T-helper 1 cell treated with Interleukin-12 subunit alpha and Interleukin-12 subunit beta and Interleukin-4 antibody, amounts not matched to agents 30 μg/mL and 1 μg/mL, for 36 hours (primary cell): Measurements from ENCODE around the gene LRRC4C.

Experiments
- H3K27ac Mint-ChIP-seq: one replicate; pipeline ENCODE4 v1.8.0; 2021; ENCODE audit warnings: mild to moderate bottlenecking, mixed read lengths
- H3K27me3 Mint-ChIP-seq: one replicate; pipeline ENCODE4 v1.8.0; 2021; ENCODE audit warnings: low read depth, mixed read lengths
- H3K36me3 Mint-ChIP-seq: one replicate; pipeline ENCODE4 v1.8.0; 2021; ENCODE audit warnings: low read depth, mixed read lengths
- H3K4me1 Mint-ChIP-seq: one replicate; pipeline ENCODE4 v1.8.0; 2021; ENCODE audit warnings: low read depth, mixed read lengths
- H3K4me3 Mint-ChIP-seq: one replicate; pipeline ENCODE4 v1.8.0; 2021; ENCODE audit warnings: mild to moderate bottlenecking, moderate library complexity, mixed read lengths
- H3K9me3 Mint-ChIP-seq: one replicate; pipeline ENCODE4 v1.8.0; 2021; ENCODE audit warnings: mixed read lengths

The LRRC4C gene

GRCh38 chr11:41284354-41284753, 175.1 kb downstream of the LRRC4C start:
- H3K9me3 Mint-ChIP-seq, result peaks cover 14% of the 10 kb centered on the region
- H3K27me3 Mint-ChIP-seq, result no peaks in the 10 kb centered on the region
- no peaks in the 10 kb centered on the region for H3K36me3 Mint-ChIP-seq
- H3K4me1 Mint-ChIP-seq, result no peaks in the 10 kb centered on the region
- no peak overlapping the region for H3K27ac Mint-ChIP-seq
- no peak overlapping the region for H3K4me3 Mint-ChIP-seq

GRCh38 chr11:41283191-41283930, 176.1 kb downstream of the LRRC4C start:
- Mint-ChIP-seq H3K36me3 (no peaks in the 10 kb centered on the region), H3K4me3 (no peak overlapping the region), H3K4me1 (no peaks in the 10 kb centered on the region), H3K27ac (no peak overlapping the region), H3K9me3 (peaks cover 19% of the 10 kb centered on the region), H3K27me3 (no peaks in the 10 kb centered on the region)

DNA sequence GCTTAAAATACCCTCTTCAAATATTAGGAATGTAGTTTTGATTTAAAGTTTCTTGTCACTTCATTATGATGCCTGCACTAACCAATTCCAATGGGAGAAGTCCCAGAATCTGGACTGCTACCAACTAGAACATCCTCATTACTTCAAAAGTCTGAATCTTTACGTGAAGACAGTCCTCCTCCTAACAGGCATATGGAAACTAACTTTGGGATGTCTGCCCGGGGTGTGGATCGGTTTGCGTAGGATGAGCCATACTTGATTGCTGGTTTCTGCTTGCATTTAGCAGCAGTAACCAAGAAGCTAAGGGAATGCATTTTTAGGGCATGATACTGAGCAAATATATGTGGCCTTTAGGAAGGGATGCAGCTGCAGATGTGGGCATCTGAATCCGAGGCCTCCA, 177.1 kb downstream of the LRRC4C start:
- Mint-ChIP-seq H3K36me3 (no peaks in the 10 kb centered on the region), H3K9me3 (peaks cover 24% of the 10 kb centered on the region), H3K4me1 (no peaks in the 10 kb centered on the region), H3K4me3 (no peak overlapping the region), H3K27me3 (no peaks in the 10 kb centered on the region), H3K27ac (no peak overlapping the region)

GRCh38 chr11:41281131-41281742, 178.2 kb downstream of the LRRC4C start:
- Mint-ChIP-seq H3K27me3 (no peaks in the 10 kb centered on the region), H3K27ac (no peak overlapping the region), H3K9me3 (peaks cover 24% of the 10 kb centered on the region), H3K4me1 (no peaks in the 10 kb centered on the region), H3K36me3 (no peaks in the 10 kb centered on the region), H3K4me3 (no peak overlapping the region)

DNA sequence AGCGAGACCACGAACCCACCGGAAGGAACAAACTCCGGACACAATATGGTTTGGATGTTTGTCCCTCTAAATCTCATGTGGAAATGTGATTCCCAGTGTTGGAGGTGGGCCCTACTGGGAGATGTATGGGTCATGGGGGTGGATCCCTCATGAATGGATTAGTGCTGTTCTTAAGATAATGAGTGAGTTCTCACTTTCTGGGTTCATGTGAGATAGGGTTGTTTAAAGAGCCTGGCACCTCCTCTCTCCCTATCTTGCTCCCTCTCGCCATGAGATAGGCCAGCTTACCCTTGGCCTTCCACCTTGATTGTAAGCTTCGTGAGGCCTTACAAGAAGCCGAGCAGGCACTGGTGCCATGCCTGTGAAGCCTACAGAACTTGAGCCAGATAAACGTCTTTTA, 184.6 kb downstream of the LRRC4C start:
- H3K4me3 Mint-ChIP-seq, result no peak overlapping the region
- no peaks in the 10 kb centered on the region for H3K4me1 Mint-ChIP-seq
- H3K27me3 Mint-ChIP-seq, result no peaks in the 10 kb centered on the region
- H3K36me3 Mint-ChIP-seq, result no peaks in the 10 kb centered on the region
- H3K9me3 Mint-ChIP-seq, result peaks cover 29% of the 10 kb centered on the region
- H3K27ac Mint-ChIP-seq, result no peak overlapping the region

- Mint-ChIP-seq H3K4me1 (no peaks in the 10 kb centered on the region), H3K27ac (no peak overlapping the region), H3K36me3 (no peaks in the 10 kb centered on the region), H3K9me3 (peaks cover 29% of the 10 kb centered on the region), H3K27me3 (no peaks in the 10 kb centered on the region), H3K4me3 (no peak overlapping the region)
These were observed 185.5 kb downstream of the LRRC4C start for GRCh38 chr11:41273908-41274307.

DNA sequence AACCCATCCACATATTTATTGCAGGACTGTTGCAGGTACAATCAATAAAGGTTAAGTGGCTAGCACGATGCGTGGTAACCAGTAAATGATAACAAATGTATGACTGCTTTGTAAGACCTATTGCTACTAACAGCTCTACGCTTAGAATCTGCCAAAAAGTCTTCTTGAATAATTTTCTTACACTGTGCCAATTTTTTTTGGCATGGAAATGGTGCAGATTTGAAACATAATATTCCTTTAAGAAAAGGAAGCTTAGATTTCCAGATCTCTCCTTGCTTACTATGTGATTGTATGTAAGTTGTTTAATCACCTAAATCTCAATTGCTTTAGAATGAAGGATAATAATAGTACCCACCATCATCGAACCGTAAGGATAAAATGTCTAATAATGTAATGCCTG, 192.0 kb downstream of the LRRC4C start:
- Mint-ChIP-seq H3K27ac (no peak overlapping the region), H3K9me3 (peaks cover 10% of the 10 kb centered on the region), H3K4me3 (no peak overlapping the region), H3K27me3 (no peaks in the 10 kb centered on the region), H3K36me3 (no peaks in the 10 kb centered on the region), H3K4me1 (no peaks in the 10 kb centered on the region)

- H3K27ac Mint-ChIP-seq, result no peak overlapping the region
- H3K4me1 Mint-ChIP-seq, result no peaks in the 10 kb centered on the region
- H3K9me3 Mint-ChIP-seq, result peaks cover 4% of the 10 kb centered on the region
- H3K27me3 Mint-ChIP-seq, result no peaks in the 10 kb centered on the region
- H3K36me3 Mint-ChIP-seq, result no peaks in the 10 kb centered on the region
- H3K4me3 Mint-ChIP-seq, result no peak overlapping the region
These were observed 203.4 kb downstream of the LRRC4C start for GRCh38 chr11:41256041-41256440.

DNA sequence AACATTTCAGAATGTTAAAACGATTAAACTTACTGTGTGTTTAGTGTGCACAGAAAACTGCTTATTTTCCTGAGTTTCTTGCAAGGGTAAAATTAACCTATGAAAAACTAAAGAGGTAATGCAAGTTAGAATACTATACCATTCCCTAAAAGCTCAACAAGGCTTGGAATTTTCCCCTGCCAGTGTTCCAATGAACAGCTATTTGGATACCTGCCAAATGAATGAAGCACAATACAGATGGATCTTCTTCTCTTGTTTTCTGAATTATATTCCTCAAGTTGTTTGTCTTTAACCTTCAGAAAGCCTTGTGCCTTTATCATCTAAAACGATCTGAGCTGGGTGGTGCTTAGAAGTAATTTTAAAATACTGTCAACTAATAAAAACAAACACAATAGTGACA, 204.5 kb downstream of the LRRC4C start:
- no peaks in the 10 kb centered on the region for H3K27me3 Mint-ChIP-seq
- H3K9me3 Mint-ChIP-seq, result peaks cover 4% of the 10 kb centered on the region
- no peak overlapping the region for H3K27ac Mint-ChIP-seq
- H3K36me3 Mint-ChIP-seq, result no peaks in the 10 kb centered on the region
- no peaks in the 10 kb centered on the region for H3K4me1 Mint-ChIP-seq
- H3K4me3 Mint-ChIP-seq, result no peak overlapping the region

- Mint-ChIP-seq H3K9me3 (peaks cover 13% of the 10 kb centered on the region), H3K4me3 (no peak overlapping the region), H3K36me3 (no peaks in the 10 kb centered on the region), H3K27ac (no peak overlapping the region), H3K4me1 (no peaks in the 10 kb centered on the region), H3K27me3 (no peaks in the 10 kb centered on the region)
These were observed 209.0 kb downstream of the LRRC4C start for GRCh38 chr11:41250408-41250935.

DNA sequence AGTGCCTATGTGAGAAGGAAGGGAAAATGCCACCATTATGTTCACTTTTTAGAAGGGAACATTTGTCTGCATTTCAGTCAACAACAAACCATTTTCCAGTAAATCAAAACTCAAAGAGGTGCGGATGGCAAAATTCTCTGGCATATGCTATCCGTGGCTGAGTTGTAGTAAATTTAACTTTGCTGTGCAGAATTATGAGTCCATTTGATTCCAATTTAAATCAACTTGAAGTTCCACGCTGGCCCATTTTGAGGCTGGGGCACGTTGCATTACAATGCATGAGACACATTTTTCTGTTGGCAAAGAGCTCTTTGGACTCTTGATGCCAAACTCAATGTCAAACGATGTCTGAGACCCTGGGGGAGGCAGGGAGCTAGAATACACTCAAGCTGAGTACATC, 211.8 kb downstream of the LRRC4C start:
- H3K36me3 Mint-ChIP-seq, result no peaks in the 10 kb centered on the region
- H3K27me3 Mint-ChIP-seq, result no peaks in the 10 kb centered on the region
- peaks cover 13% of the 10 kb centered on the region for H3K9me3 Mint-ChIP-seq

GRCh38 chr11:41246399-41246745, 213.1 kb downstream of the LRRC4C start:
- Mint-ChIP-seq H3K27ac (no peak overlapping the region), H3K4me3 (no peak overlapping the region), H3K27me3 (no peaks in the 10 kb centered on the region)

More for the DNA sequence above, 211.8 kb downstream of the LRRC4C start:
- H3K4me3 Mint-ChIP-seq, result no peak overlapping the region
- H3K27ac Mint-ChIP-seq, result no peak overlapping the region
- H3K4me1 Mint-ChIP-seq, result no peaks in the 10 kb centered on the region

GRCh38 chr11:41245704-41246398, 213.6 kb downstream of the LRRC4C start:
- Mint-ChIP-seq H3K9me3 (peaks cover 13% of the 10 kb centered on the region), H3K36me3 (no peaks in the 10 kb centered on the region), H3K4me3 (no peak overlapping the region), H3K27me3 (no peaks in the 10 kb centered on the region), H3K27ac (no peak overlapping the region), H3K4me1 (no peaks in the 10 kb centered on the region)

More at GRCh38 chr11:41246399-41246745, 213.1 kb downstream of the LRRC4C start:
- Mint-ChIP-seq H3K9me3 (peaks cover 13% of the 10 kb centered on the region), H3K36me3 (no peaks in the 10 kb centered on the region), H3K4me1 (no peaks in the 10 kb centered on the region)

DNA sequence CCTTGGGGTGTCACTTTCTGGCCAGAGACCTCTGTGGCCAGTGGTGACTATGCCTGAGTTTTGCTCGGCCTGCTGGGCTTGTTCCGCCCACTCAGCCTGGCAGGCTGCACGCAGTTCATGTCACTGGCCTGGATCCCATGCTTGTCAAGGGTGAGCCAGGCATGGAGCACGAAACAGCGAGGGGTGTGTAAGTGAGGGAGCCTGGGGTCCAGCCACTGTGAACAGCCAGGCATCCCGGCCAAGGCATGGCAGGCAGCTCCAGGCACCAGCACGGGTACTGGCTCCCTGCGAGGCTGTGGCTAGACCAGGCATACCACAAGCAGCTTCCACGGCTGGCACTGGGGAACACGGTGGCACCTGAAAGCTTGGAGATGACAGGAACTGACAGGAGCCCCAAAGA, 214.3 kb downstream of the LRRC4C start:
- Mint-ChIP-seq H3K4me1 (no peaks in the 10 kb centered on the region), H3K36me3 (no peaks in the 10 kb centered on the region), H3K4me3 (no peak overlapping the region), H3K9me3 (peaks cover 17% of the 10 kb centered on the region), H3K27ac (no peak overlapping the region), H3K27me3 (no peaks in the 10 kb centered on the region)

- Mint-ChIP-seq H3K27me3 (no peaks in the 10 kb centered on the region), H3K27ac (no peak overlapping the region), H3K9me3 (peaks cover 6% of the 10 kb centered on the region), H3K4me1 (no peaks in the 10 kb centered on the region), H3K4me3 (no peak overlapping the region), H3K36me3 (no peaks in the 10 kb centered on the region)
These were observed 222.1 kb downstream of the LRRC4C start for GRCh38 chr11:41237382-41237781.
